Retina (tissue), 1 donor: ENCODE data around the gene DNAJC18.

Source experiments
- DNase-seq: peaks from one replicate; pipeline ENCODE4 v3.0.0-alpha.2; 2016

The DNAJC18 gene

DNA sequence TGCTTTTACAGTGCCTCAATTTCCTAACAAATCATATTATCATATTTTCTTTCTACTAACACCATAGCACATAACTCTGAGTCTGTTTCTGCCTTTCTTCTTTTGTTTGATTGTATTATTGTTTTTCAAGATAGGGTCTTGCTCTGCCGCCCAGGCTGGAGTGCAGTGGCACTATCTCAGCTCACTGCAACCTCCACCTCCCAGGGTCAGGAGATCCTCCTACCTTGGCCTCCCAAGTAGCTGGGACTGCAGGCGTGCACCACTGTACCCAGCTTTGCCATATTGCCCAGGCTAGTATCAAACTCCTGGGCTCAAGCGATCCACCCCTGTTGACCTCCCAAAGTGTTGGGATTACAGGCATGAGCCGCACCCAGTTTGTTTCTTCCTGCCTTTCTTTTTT lies 78.9 kb downstream of the DNAJC18 start:
- DNase-seq = no peak
